Ishikawa (cell line): ENCODE measurements around the gene ASTN2.

Experiments used
- CEBPB ChIP-seq: IDR thresholded peaks from 2 replicates; pipeline ENCODE4 v1.6.1; 2012
- CREB1 ChIP-seq: IDR thresholded peaks from 2 replicates; pipeline ENCODE4 v1.6.1; 2012; ENCODE audit warnings: low read depth
- EGR1 ChIP-seq: IDR thresholded peaks from 2 replicates; pipeline ENCODE4 v1.6.1; 2012
- EP300 ChIP-seq: IDR thresholded peaks from 2 replicates; pipeline ENCODE4 v1.6.1; 2012; ENCODE audit warnings: borderline replicate concordance
- FOXM1 ChIP-seq: IDR thresholded peaks from 2 replicates; pipeline ENCODE4 v1.6.1; 2012; ENCODE audit warnings: low read depth, borderline replicate concordance
- MAX ChIP-seq: IDR thresholded peaks from 2 replicates; pipeline ENCODE4 v1.6.1; 2012
- NFIC ChIP-seq: IDR thresholded peaks from 2 replicates; pipeline ENCODE4 v1.6.1; 2012
- RAD21 ChIP-seq: IDR thresholded peaks from 2 replicates; pipeline ENCODE4 v1.6.1; 2012; ENCODE audit warnings: low read depth
- REST ChIP-seq: IDR thresholded peaks from 2 replicates; pipeline ENCODE4 v1.6.1; 2012; ENCODE audit warnings: low read depth, mild to moderate bottlenecking
- TAF1 ChIP-seq: IDR thresholded peaks from 2 replicates; pipeline ENCODE4 v1.6.1; 2012; ENCODE audit warnings: low read depth, mild to moderate bottlenecking
- TCF12 ChIP-seq: IDR thresholded peaks from 2 replicates; pipeline ENCODE4 v1.6.1; 2012; ENCODE audit warnings: low read depth
- TEAD4 ChIP-seq: IDR thresholded peaks from 2 replicates; pipeline ENCODE4 v1.6.1; 2012
- USF1 ChIP-seq: IDR thresholded peaks from 2 replicates; pipeline ENCODE4 v1.6.1; 2012
- YY1 ChIP-seq: IDR thresholded peaks from 2 replicates; pipeline ENCODE4 v1.6.1; 2012; ENCODE audit warnings: low read depth
- ZBTB7A ChIP-seq: IDR thresholded peaks from 2 replicates; pipeline ENCODE4 v1.6.1; 2012; ENCODE audit warnings: low read depth

The ASTN2 gene

GRCh38 chr9:117153021-117153420, 261.8 kb downstream of the ASTN2 start:
- no peak for TF ChIP-seq ZBTB7A
- TF ChIP-seq RAD21, result no peak
- no peak for TF ChIP-seq CEBPB
- TF ChIP-seq YY1, result no peak
- no peak for TF ChIP-seq MAX
- TF ChIP-seq EGR1, result no peak
- no peak for TF ChIP-seq EP300
- no peak for TF ChIP-seq TCF12

GRCh38 chr9:117151716-117152115, 263.1 kb downstream of the ASTN2 start:
- TF ChIP-seq EP300, result no peak
- no peak for TF ChIP-seq REST
- TF ChIP-seq FOXM1, result no peak
- TF ChIP-seq CREB1, result no peak
- no peak for TF ChIP-seq YY1
- no peak for TF ChIP-seq RAD21
- TF ChIP-seq EGR1, result no peak
- TF ChIP-seq MAX, result no peak
- no peak for TF ChIP-seq NFIC
- no peak for TF ChIP-seq TEAD4
- TF ChIP-seq CEBPB, result no peak
- TF ChIP-seq TCF12, result no peak
- no peak for TF ChIP-seq USF1
- TF ChIP-seq ZBTB7A, result no peak
- TF ChIP-seq TAF1, result no peak

- no peak for TF ChIP-seq USF1
- no peak for TF ChIP-seq TEAD4
- no peak for TF ChIP-seq TAF1
- no peak for TF ChIP-seq REST
- no peak for TF ChIP-seq TCF12
- no peak for TF ChIP-seq MAX
Measured at GRCh38 chr9:117149996-117150395, 264.9 kb downstream of the ASTN2 start.

GRCh38 chr9:117145811-117146490, 268.9 kb downstream of the ASTN2 start:
- TF ChIP-seq YY1, result no peak

- TF ChIP-seq YY1, result no peak
- TF ChIP-seq EGR1, result no peak
- TF ChIP-seq USF1, result no peak
- TF ChIP-seq CREB1, result no peak
- TF ChIP-seq NFIC, result no peak
- TF ChIP-seq CEBPB, result no peak
Measured at GRCh38 chr9:117145081-117145480, 269.8 kb downstream of the ASTN2 start.

- no peak for TF ChIP-seq CEBPB
- TF ChIP-seq NFIC, result no peak
- no peak for TF ChIP-seq EGR1
- no peak for TF ChIP-seq MAX
- no peak for TF ChIP-seq EP300
- TF ChIP-seq TEAD4, result no peak
- no peak for TF ChIP-seq TCF12
- no peak for TF ChIP-seq CREB1
- TF ChIP-seq FOXM1, result no peak
- TF ChIP-seq YY1, result no peak
- no peak for TF ChIP-seq REST
- no peak for TF ChIP-seq RAD21
Measured at GRCh38 chr9:117138231-117138630, 276.6 kb downstream of the ASTN2 start.
